GM23338 (cell line): Measurements from ENCODE around the gene GJA10. TPM values are rescaled to one million over a fixed set of nuclear protein-coding genes. Genes with fewer than 3 reads are reported as not detected.

Experiments used
- ATAC-seq: fragments of 200-7000 bp; cut with Tn5 transposase; 3 replicates; pipeline ENCODE4 v1.9.1; 2020
- DNase-seq: peaks from one replicate; pipeline ENCODE4 v3.0.0-alpha.2; 2015; ENCODE audit warnings: low spot score
- H2AFZ ChIP-seq: fragments of 200-600 bp; sonication (generic); 2 replicates; pipeline ENCODE4 v1.8.0; 2016; ENCODE audit warnings: antibody characterized with exemption, mild to moderate bottlenecking, moderate library complexity
- H3F3A ChIP-seq: fragments of 200-600 bp; sonication (generic); replicated peaks from 2 replicates; pipeline ENCODE4 v1.8.0; 2017; ENCODE audit warnings: antibody characterized with exemption, mixed run types, low read depth
- H3K27ac ChIP-seq: fragments of 200-600 bp; sonication (generic); 2 replicates; pipeline ENCODE4 v1.6.1; 2016; ENCODE audit warnings: low read depth
- H3K27me3 ChIP-seq: fragments of 200-600 bp; sonication (generic); 2 replicates; pipeline ENCODE4 v1.8.0; 2016; ENCODE audit warnings: mild to moderate bottlenecking, mixed run types, moderate library complexity; ENCODE audit not compliant: insufficient read depth
- H3K36me3 ChIP-seq: fragments of 200-600 bp; sonication (generic); 2 replicates; pipeline ENCODE4 v1.8.0; 2016; ENCODE audit warnings: mild to moderate bottlenecking; ENCODE audit not compliant: insufficient read depth
- H3K4me1 ChIP-seq: fragments of 200-600 bp; sonication (generic); 2 replicates; pipeline ENCODE4 v1.8.0; 2016; ENCODE audit warnings: mild to moderate bottlenecking, moderate library complexity; ENCODE audit not compliant: insufficient read depth
- H3K4me2 ChIP-seq: fragments of 200-600 bp; sonication (generic); 2 replicates; pipeline ENCODE4 v1.7.1; 2017; ENCODE audit warnings: mixed run types
- H3K4me3 ChIP-seq: fragments of 200-600 bp; sonication (generic); 2 replicates; pipeline ENCODE4 v1.6.1; 2016; ENCODE audit warnings: mixed run types
- H3K79me2 ChIP-seq: fragments of 200-600 bp; sonication (generic); replicated peaks from 2 replicates; pipeline ENCODE4 v1.8.0; 2017; ENCODE audit warnings: mild to moderate bottlenecking; ENCODE audit not compliant: insufficient read depth
- H3K9me2 ChIP-seq: fragments of 200-600 bp; sonication (generic); 2 replicates; pipeline ENCODE4 v1.8.0; 2017; ENCODE audit not compliant: insufficient read depth
- H4K20me1 ChIP-seq: fragments of 200-600 bp; sonication (generic); replicated peaks from 2 replicates; pipeline ENCODE4 v1.8.0; 2017; ENCODE audit warnings: mild to moderate bottlenecking; ENCODE audit not compliant: insufficient read depth
- H3K27ac Mint-ChIP-seq: 2 replicates; pipeline ENCODE4 v1.8.0; 2020; ENCODE audit warnings: inconsistent platforms, mild to moderate bottlenecking, moderate library complexity, mixed read lengths
- H3K27me3 Mint-ChIP-seq: 3 replicates; pipeline ENCODE4 v1.8.0; 2022; ENCODE audit warnings: low read depth, mild to moderate bottlenecking, moderate library complexity, mixed read lengths, inconsistent platforms; ENCODE audit not compliant: insufficient read depth, poor library complexity
- H3K36me3 Mint-ChIP-seq: 3 replicates; pipeline ENCODE4 v1.8.0; 2021; ENCODE audit warnings: low read depth, mild to moderate bottlenecking, inconsistent platforms, moderate library complexity, mixed read lengths
- H3K4me1 Mint-ChIP-seq: 3 replicates; pipeline ENCODE4 v1.8.0; 2020; ENCODE audit warnings: mild to moderate bottlenecking, inconsistent platforms, mixed read lengths
- H3K4me3 Mint-ChIP-seq: 3 replicates; pipeline ENCODE4 v1.8.0; 2021; ENCODE audit warnings: moderate library complexity, mild to moderate bottlenecking, inconsistent platforms, mixed read lengths
- H3K9me3 Mint-ChIP-seq: 3 replicates; pipeline ENCODE4 v1.8.0; 2020; ENCODE audit warnings: moderate library complexity, mild to moderate bottlenecking, inconsistent platforms, mixed read lengths
- CREB1 ChIP-seq: fragments of 250-450 bp; sonication (Bioruptor Pico); IDR thresholded peaks from 2 replicates; pipeline ENCODE4 v1.5.0; 2020; ENCODE audit warnings: low read depth, mild to moderate bottlenecking, moderate library complexity
- EZH2 ChIP-seq: fragments of 200-600 bp; sonication (generic); IDR thresholded peaks from one replicate; pipeline ENCODE4 v1.8.0; 2017; ENCODE audit warnings: antibody characterized with exemption, mild to moderate bottlenecking, low read depth; ENCODE audit not compliant: unreplicated experiment
- EZH2phosphoT487 ChIP-seq: fragments of 200-600 bp; sonication (generic); IDR thresholded peaks from one replicate; pipeline ENCODE4 v1.8.1; 2018; ENCODE audit warnings: antibody characterized with exemption; ENCODE audit not compliant: unreplicated experiment
- JUNB ChIP-seq: IDR thresholded peaks from one replicate; pipeline ENCODE4 v1.6.1; 2016; ENCODE audit warnings: antibody characterized with exemption; ENCODE audit not compliant: unreplicated experiment
- NANOG ChIP-seq: IDR thresholded peaks from 2 replicates; pipeline ENCODE4 v1.6.1; 2016; ENCODE audit warnings: antibody characterized with exemption, borderline replicate concordance
- POLR2AphosphoS5 ChIP-seq: IDR thresholded peaks from 2 replicates; pipeline ENCODE4 v1.6.1; 2016; ENCODE audit warnings: antibody characterized with exemption, low read depth
- STAT1 ChIP-seq: IDR thresholded peaks from one replicate; pipeline ENCODE4 v1.6.1; 2016; ENCODE audit warnings: antibody characterized with exemption; ENCODE audit not compliant: unreplicated experiment
- ZNF114 ChIP-seq: fragments of 250-450 bp; sonication (Bioruptor Pico); IDR thresholded peaks from 2 replicates; pipeline ENCODE4 v1.5.0; 2020; ENCODE audit warnings: mild to moderate bottlenecking, moderate library complexity
- ZNF331 ChIP-seq: fragments of 250-450 bp; sonication (Bioruptor Pico); IDR thresholded peaks from 2 replicates; pipeline ENCODE4 v1.5.0; 2020; ENCODE audit warnings: low read depth, mild to moderate bottlenecking, moderate library complexity
- polyA plus RNA-seq: library from polyadenylated mRNA; unstranded; fragments of >200 nt; fragmentation: Nextera tagmentation; extraction: Ambion mirVana; gene quantifications from 2 replicates; pipeline ENCODE4 v1.2.1, GENCODE V29; 2016
- total RNA-seq: library from RNA; depleted of rRNA; stranded (reverse); fragments of >200 nt; shearing (Covaris generic); gene quantifications from 2 replicates; pipeline ENCODE4 v1.2.3, GENCODE V29; 2014
- TF ChIP-seq, protein P1 (sequence below): IDR thresholded peaks from 2 replicates; pipeline ENCODE4 v1.6.1; 2016; ENCODE audit warnings: antibody characterized with exemption
- TF ChIP-seq, protein P2 (sequence below): IDR thresholded peaks from one replicate; pipeline ENCODE4 v1.6.1; 2018; ENCODE audit warnings: antibody characterized with exemption; ENCODE audit not compliant: unreplicated experiment

GJA10 gene
- total and polyA plus RNA-seq, 2 experiments from 2014 or later = not detected

DNA sequence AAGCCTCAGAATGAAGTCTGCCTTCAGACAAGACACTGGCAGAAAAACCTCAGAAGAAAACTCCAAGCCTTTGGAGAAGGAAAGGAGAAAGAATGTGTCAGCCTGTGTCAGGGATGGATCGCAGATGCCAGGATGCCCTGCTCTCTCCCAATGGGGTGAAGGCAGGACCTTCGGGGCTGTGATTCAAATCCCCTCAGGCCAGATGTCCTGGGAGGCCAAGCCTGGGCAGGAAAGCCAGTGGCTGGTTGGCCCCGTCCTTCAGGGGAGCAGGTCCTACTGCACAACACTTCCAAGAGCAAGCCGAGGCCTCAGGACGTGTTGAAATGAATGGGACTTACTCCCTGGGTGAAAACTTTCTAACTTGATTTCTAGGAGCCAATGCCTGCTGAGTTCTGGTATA, 36.5 kb downstream of the GJA10 start:
- H3K4me1 ChIP-seq = 0 out of 2 replicates have a peak, but pooled peaks cover 5% of the 10 kb centered on the region
- no peak overlapping the region for H3K27ac ChIP-seq
- no peaks in the 10 kb centered on the region for H4K20me1 ChIP-seq
- no peaks in the 10 kb centered on the region; the same call in 1 of the 2 replicates for H3F3A ChIP-seq
- no peak overlapping the region for H3K4me2 ChIP-seq
- ATAC-seq = no peak
- no peak overlapping the region for H3K4me3 Mint-ChIP-seq
- no peak overlapping the region for H2AFZ ChIP-seq
- no peaks in the 10 kb centered on the region for H3K79me2 ChIP-seq
- H3K4me3 ChIP-seq = no peak overlapping the region
- H3K9me2 ChIP-seq = no peaks in the 10 kb centered on the region; the same call in 1 of the 2 replicates
- H3K36me3 Mint-ChIP-seq = no peaks in the 10 kb centered on the region
- no peaks in the 10 kb centered on the region for H3K27me3 ChIP-seq
- H3K9me3 Mint-ChIP-seq = no peaks in the 10 kb centered on the region
- no peaks in the 10 kb centered on the region for H3K36me3 ChIP-seq
- peaks cover 8% of the 10 kb centered on the region for H3K4me1 Mint-ChIP-seq
- DNase-seq = no peak
- TF ChIP-seq CREB1 (CRISPR knock-in tag) = no peak
- TF ChIP-seq NANOG = no peak
- TF ChIP-seq EZH2 = no peak
- TF ChIP-seq, protein P1, sequence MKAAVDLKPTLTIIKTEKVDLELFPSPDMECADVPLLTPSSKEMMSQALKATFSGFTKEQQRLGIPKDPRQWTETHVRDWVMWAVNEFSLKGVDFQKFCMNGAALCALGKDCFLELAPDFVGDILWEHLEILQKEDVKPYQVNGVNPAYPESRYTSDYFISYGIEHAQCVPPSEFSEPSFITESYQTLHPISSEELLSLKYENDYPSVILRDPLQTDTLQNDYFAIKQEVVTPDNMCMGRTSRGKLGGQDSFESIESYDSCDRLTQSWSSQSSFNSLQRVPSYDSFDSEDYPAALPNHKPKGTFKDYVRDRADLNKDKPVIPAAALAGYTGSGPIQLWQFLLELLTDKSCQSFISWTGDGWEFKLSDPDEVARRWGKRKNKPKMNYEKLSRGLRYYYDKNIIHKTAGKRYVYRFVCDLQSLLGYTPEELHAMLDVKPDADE = no peak
- no peak for TF ChIP-seq EZH2phosphoT487
- TF ChIP-seq, protein P2, sequence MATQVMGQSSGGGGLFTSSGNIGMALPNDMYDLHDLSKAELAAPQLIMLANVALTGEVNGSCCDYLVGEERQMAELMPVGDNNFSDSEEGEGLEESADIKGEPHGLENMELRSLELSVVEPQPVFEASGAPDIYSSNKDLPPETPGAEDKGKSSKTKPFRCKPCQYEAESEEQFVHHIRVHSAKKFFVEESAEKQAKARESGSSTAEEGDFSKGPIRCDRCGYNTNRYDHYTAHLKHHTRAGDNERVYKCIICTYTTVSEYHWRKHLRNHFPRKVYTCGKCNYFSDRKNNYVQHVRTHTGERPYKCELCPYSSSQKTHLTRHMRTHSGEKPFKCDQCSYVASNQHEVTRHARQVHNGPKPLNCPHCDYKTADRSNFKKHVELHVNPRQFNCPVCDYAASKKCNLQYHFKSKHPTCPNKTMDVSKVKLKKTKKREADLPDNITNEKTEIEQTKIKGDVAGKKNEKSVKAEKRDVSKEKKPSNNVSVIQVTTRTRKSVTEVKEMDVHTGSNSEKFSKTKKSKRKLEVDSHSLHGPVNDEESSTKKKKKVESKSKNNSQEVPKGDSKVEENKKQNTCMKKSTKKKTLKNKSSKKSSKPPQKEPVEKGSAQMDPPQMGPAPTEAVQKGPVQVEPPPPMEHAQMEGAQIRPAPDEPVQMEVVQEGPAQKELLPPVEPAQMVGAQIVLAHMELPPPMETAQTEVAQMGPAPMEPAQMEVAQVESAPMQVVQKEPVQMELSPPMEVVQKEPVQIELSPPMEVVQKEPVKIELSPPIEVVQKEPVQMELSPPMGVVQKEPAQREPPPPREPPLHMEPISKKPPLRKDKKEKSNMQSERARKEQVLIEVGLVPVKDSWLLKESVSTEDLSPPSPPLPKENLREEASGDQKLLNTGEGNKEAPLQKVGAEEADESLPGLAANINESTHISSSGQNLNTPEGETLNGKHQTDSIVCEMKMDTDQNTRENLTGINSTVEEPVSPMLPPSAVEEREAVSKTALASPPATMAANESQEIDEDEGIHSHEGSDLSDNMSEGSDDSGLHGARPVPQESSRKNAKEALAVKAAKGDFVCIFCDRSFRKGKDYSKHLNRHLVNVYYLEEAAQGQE = no peak
- no peak for TF ChIP-seq ZNF331 (CRISPR knock-in tag)
- no peak for TF ChIP-seq ZNF114
- no peak for TF ChIP-seq STAT1
- no peak for TF ChIP-seq POLR2AphosphoS5
- no peak for TF ChIP-seq JUNB
- H3K27ac Mint-ChIP-seq = no peak overlapping the region
- peaks cover 5% of the 10 kb centered on the region for H3K27me3 Mint-ChIP-seq

DNA sequence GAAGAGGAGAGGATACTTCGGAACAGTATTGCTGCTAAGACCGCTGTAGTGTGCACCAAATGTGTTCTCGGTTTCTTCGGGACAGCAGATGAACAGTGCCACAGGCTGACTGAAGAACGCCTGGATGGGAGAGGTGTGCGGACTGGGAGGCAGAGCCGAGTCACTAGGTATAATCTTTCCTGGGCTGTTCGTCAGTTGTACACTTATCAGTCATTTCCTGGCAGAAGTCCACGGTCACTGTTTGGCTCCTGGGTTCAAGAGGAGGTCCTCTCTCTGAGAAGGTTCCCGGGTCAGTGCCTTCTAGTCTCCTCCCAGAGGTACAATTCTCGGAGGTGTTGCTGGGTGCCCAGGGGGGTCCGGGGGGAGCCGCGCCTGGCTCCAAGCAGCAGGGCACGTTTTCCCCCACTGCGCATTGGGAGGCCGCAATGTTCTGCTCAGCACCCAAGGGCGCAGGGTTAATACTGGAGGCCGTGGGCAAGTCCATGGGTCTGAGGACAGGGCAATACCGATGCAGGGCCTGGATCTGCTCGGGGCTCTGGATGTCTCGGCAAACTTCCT, 38.1 kb downstream of the GJA10 start:
- Mint-ChIP-seq H3K4me1 (peaks cover 8% of the 10 kb centered on the region), H3K27ac (no peak overlapping the region), H3K4me3 (no peak overlapping the region), H3K27me3 (peaks cover 9% of the 10 kb centered on the region), H3K36me3 (no peaks in the 10 kb centered on the region), H3K9me3 (no peaks in the 10 kb centered on the region)
- Histone ChIP-seq H3K79me2 (no peaks in the 10 kb centered on the region), H3K4me1 (0 out of 2 replicates have a peak, but pooled peaks cover 5% of the 10 kb centered on the region), H3K27me3 (no peaks in the 10 kb centered on the region), H3K4me3 (no peak overlapping the region), H2AFZ (no peak overlapping the region), H4K20me1 (no peaks in the 10 kb centered on the region), H3K27ac (no peak overlapping the region), H3K9me2 (no peaks in the 10 kb centered on the region; the same call in 1 of the 2 replicates), H3K4me2 (no peak overlapping the region), H3F3A (no peaks in the 10 kb centered on the region; the same call in 1 of the 2 replicates), H3K36me3 (no peaks in the 10 kb centered on the region)
- TF ChIP-seq CREB1 (CRISPR knock-in tag) = no peak
- ATAC-seq (no peak), DNase-seq (no peak)
